Left colon (tissue), 2 donors: ENCODE data around the gene USP5. TPM values are rescaled to one million over a fixed set of nuclear protein-coding genes. Genes with fewer than 3 reads are reported as not detected.
A peak's percentile ranks its signal among the peaks of the same experiment; 100 is the strongest.
"Not testable (repeated sequence)": the region's sequence is repeated elsewhere in the genome, so short reads cannot be mapped to it uniquely, and the experiment has no call there.

Experiments
- ATAC-seq: fragments of 200-7000 bp; cut with Tn5 transposase; one replicate; pipeline ENCODE4 v1.9.1; 2020; ENCODE audit warnings: mild to moderate bottlenecking, moderate library complexity
- DNase-seq, 2 donors: peaks; one replicate each; pipeline ENCODE4 v3.0.0-alpha.2; 2020
- intact Hi-C, 2 donors: fragments of 100-400 bp; cut with DNase I in 1 of 2; cut with micrococcal nuclease in 1 of 2; formaldehyde crosslinking; loops; one replicate each; pipeline versions ENCODE4 v1.11.2 to v1.14.0; 2022; cut with DNase I, micrococcal nuclease
- total RNA-seq, 2 donors: library from RNA; stranded (reverse); fragmentation: NEBNext Ultra II Directional; extraction: Animal tissue kit (Norgen Biotek cat#: 25700); gene quantifications; one replicate each; pipeline ENCODE4 v1.2.1, GENCODE V29; 2021
- donor health status: DM: no; HTN: no; CAD: no.
- donor health status: DM: yes; HTN: yes; CAD: no.

USP5 gene
- total RNA-seq, 2 donors from 2014 or later: 68.5 to 81.4 TPM

DNA sequence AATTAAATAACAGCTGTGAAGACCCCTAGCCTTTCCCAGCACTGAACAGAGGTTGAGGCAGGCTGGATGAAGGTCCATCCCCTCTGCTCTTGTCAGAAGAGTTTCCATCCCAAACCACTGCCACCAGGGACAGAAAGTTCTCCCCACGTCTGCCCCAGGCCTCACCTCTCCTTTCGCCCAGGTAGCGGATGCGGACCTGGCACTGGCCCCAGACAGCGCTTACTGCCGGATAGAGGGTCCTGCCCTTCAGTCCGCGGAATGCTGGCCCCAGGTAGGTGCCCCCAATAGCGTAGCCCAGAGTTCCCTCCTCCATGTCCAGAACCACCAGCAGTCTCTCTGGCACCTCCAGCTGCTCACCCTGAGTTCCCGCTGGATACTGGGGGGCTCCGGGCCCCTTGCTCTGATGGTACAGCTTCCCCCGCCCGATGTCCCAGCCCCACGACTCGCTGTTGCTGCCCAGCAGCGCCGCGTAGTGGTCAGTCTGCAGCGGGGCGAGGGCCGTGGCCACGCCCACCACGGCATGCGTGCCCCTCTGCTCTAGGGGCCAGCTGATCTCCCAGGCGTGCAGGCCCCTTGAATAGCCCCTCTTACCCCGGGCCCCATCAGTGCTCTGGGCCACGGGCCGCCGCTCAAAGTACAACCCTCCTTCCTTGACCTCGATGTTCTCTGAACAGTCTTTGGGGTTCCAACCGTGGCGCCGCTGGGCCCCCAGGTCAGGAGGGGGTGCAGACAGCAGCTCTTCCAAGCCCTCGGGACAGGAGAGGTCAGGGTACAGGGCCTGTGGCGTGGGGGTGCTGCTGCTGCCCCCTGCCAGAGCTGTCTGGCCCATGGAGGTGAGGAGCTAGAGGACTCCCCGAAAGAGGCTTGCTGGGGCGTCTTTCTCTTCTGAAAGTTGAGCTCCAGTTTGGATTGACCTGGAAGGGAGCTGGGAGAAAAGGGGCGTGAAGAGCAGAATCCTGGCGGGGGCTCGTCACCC is 20.4 kb downstream of the USP5 start:
- intact Hi-C loops: loop anchor here in 1 of 2 donors (5.0 kb wide), 1 partner anchor 95 kb away; no protein-coding TSS in a partner anchor
- ATAC-seq: peak; percentile 64
- DNase-seq: peak; percentile 78 to 91

DNA sequence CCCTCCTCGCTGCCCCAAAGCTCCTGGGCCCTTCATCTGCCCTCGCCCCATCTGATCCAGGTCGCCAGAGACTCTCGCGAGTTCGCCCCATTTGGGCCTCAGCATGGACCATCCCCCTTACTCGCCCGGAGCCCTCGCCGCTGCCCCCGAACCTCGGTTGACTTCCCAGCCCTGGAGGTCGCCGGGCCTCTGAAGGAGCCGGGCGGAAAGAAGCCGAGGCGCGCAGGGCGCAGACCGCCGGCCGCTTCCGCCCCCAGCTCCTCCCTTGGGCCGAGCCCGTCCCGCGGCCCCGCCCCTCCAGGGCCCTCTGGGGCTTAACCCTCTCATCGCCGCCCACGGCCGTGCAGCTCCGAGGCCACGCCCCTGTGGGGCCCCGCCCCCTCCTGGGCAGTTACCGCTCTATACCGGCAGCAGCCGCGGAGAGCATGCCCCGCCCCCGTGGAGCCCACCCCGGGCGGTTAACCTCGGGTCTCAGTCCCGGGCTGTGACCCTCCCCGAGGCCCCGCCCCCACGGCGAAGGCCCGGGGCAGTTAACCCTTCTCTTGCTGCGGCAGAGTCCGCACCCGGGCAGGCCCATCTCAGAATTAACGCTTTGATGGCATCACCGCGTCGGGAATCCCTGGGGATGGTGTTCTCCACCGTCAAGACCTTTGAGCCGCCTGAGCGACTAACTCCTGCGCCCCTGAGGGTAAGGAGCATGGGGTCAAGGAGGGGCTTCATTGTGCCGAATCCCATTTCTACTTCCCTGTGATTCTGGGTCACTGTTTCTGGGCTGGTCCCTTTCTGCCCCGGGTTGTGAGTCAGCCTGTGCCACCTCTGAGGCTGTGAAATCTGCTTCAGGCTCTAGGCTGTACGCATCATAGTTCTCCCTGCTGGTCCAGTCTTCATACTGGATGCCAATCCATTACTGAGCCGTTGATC is 21.4 kb downstream of the USP5 start, which contains the start of gene SPSB2:
Gene SPSB2, minus strand, starts transcription at position 210 of the 921 bp plus-strand sequence. CDS start 402 bp downstream, outside the sequence.
- ATAC-seq (peak; percentile 79), DNase-seq (peak; percentile 98 to 100)
- intact Hi-C loops: loop anchor here in 1 of 2 donors (5.0 kb wide), 1 partner anchor 94 kb away; no protein-coding TSS in a partner anchor

DNA sequence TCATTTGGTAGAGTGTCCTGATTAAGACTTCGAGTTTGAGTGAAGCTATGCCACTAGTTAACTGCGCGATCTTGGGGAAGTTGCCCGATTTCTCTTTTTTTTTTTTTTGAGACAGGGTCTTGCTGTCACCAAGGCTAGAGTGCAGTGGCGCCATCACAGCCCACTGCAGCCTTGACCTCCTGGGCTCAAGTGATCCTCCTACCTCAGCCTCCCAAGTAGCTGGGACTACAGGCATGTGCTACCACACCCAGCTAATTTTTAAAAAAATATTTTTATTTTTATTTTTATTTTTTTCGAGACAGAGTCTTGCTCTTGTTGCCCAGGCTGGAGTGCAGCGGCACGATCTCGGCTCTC is 22.0 kb downstream of the USP5 start:
- not testable (repeated sequence) for ATAC-seq, DNase-seq
- intact Hi-C loops: loop anchor here in 1 of 2 donors (5.0 kb wide), 1 partner anchor 93 kb away; no protein-coding TSS in a partner anchor

DNA sequence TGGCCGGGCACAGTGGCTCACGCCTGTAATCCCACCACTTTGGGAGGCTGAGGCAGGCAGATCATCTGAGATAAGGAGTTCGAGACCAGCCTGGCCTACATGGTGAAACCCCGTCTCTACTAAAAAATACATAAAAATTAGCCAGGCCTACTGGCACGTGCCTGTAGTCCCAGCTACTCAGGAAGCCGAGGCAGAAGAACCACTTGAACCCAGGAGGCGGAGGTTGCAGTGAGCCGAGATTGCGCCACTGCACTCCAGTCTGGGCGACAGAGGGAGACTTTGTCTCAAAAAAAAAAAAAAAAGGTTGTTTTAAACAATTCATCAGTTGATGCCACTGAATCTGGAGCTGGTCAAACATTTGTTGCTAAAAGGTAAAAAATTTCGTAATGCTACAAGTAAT is 27.9 kb downstream of the USP5 start:
- ATAC-seq, intact Hi-C loops, DNase-seq: not testable (repeated sequence)

DNA sequence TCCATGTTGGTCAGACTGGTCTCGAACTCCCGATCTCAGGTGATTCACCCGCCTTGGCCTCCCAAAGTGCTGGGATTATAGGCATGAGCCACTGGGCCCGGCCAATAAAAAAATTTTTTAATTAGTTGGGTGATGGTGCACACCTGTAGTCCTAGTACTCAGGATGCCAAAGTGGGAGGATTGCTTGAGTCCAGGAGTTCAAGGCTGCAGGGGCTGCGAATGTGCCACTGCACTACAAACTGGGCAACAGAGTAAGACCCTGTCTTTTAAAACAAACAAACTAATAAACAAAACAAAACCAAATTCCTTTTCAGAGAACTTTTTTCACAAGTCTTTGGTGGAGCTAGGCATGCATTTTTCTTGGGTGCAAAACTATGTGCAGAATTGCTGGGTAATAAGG is 31.3 kb downstream of the USP5 start:
- intact Hi-C loops: no loop called here
- no peak for DNase-seq
- ATAC-seq: no peak

DNA sequence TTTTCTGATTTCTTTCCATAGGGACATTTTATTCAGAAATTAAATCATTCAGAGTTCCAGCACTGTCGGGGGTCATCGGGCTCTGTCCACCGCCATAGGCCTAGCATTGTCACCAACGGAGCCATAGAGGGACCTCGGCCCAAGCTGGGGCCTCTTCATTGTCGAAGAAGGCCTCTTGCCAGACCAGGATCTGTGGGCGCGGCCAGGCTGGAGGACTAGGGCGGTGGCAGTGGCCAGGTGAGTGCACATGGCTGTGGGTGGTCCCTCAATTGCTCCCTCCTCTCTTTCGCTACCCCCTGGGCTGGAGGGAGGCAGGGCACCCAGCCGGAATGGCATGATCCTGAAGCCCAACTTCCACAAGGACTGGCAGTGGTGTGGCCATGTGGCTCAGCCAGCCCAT is 31.7 kb downstream of the USP5 start:
- ATAC-seq: no peak
- no peak for DNase-seq
- intact Hi-C loops: no loop called here

DNA sequence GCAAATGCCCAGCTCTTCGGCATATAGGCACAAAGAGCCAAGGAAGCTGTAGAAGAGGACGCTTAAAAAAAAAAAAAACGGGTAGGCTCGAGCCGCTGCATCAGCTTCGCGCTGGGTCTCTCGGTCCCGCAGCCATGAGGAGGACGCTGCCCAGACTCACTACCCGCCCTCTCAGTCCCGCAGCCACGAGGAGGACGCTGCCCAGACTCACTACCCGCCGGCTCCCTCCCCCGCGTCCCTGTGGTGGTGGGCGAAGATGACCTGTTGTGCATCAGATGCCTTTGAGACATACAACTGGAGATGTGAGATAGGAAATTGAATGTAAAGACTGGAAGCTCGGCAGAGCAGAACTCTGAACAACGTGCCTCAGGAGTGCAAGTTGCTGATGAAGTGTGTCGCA is 32.6 kb downstream of the USP5 start:
- intact Hi-C loops: no loop called here
- DNase-seq: no peak

DNA sequence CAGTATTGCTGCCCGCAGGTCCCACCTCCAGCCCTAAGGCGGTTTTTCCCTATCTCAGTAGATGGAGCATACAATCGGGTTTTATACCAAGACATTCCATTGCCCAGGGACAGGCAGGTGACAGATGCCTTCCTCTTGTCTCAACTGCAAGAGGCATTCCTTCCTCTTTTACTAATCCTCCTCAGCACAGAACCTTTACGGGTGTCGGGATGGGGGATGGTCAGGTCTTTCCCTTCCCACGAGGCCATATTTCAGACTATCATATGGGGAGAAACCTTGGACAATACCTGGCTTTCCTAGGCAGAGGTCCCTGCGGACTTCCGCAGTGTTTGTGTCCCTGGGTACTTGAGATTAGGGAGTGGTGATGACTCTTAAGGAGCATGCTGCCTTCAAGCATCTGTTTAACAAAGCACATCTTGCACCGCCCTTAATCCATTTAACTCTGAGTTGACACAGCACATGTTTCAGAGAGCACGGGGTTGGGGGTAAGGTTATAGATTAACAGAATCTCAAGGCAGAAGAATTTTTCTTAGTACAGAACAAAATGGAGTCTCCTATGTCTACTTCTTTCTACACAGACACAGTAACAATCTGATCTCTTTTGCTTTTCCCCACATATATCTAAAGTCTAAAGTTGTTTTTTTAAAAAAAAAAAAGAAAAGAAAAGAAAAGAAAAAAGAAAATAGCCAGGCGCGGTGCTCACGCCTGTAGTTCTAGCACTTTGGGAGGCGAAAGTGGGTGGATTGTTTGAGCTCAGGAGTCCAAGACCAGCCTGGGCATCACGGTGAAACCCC is 34.5 kb downstream of the USP5 start:
- DNase-seq, ATAC-seq, intact Hi-C loops: not testable (repeated sequence)

More for the DNA sequence above, 32.6 kb downstream of the USP5 start:
- ATAC-seq: no peak

DNA sequence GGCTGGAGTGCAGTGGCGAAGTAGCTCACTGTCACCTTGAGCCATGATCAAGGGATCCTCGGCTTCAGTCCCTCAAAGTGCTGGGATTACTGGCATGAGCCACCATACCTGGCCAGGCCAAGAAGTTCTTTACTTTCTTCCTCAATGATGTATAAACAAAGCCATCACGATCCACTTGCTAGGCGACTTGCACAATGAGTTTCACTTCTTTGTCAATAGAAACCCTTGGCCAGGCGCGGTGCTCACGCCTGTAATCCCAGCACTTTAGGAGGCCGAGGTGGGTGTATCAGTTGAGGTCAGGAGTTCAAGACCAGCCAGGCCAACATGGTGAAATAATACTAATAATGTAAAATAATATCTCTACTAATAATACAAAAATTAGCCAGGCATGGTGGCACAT is 35.5 kb downstream of the USP5 start:
- DNase-seq (peak in 1 of 2 donors; percentile 64), ATAC-seq (peak; percentile 31)
- intact Hi-C loops: no loop called here

DNA sequence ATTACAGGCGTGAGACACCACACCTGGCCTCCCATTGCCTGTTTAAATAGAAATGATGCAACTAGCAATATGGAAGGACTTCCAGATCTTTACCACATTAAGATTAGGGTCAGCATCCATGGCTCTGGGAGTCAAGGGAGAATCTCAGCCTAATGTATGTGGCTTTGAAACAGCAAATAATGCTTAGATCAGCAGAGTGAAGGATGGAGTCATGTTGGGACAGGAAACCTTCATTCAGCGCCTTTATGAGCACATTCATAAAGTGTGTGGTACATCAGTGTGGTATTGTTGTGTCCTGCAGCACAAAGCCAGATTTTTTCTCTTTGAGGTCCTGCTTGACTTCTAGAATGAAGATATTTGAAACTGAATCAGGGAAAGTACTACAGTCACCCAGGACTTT is 36.4 kb downstream of the USP5 start:
- ATAC-seq: no peak
- no peak for DNase-seq
- intact Hi-C loops: no loop called here

DNA sequence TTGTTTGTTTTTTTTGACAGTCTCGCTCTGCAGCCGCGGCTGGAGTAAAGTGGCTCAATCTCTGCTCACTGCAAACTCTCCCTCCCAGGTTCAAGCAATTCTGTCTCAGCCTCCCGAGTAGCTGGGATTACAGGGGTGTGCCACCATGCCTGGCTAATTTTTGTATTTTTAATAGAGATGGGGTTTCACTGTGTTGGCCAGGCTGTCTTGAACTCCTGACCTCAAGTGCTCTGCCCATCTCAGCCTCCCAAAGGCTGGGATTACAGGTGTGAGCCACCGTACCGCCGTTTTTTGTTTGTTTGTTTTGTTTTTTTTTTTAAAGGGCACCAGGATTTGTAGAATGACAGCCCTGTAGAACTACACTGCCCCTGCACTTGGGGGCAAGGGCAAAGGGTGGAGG is 36.8 kb downstream of the USP5 start:
- DNase-seq, ATAC-seq, intact Hi-C loops: not testable (repeated sequence)

DNA sequence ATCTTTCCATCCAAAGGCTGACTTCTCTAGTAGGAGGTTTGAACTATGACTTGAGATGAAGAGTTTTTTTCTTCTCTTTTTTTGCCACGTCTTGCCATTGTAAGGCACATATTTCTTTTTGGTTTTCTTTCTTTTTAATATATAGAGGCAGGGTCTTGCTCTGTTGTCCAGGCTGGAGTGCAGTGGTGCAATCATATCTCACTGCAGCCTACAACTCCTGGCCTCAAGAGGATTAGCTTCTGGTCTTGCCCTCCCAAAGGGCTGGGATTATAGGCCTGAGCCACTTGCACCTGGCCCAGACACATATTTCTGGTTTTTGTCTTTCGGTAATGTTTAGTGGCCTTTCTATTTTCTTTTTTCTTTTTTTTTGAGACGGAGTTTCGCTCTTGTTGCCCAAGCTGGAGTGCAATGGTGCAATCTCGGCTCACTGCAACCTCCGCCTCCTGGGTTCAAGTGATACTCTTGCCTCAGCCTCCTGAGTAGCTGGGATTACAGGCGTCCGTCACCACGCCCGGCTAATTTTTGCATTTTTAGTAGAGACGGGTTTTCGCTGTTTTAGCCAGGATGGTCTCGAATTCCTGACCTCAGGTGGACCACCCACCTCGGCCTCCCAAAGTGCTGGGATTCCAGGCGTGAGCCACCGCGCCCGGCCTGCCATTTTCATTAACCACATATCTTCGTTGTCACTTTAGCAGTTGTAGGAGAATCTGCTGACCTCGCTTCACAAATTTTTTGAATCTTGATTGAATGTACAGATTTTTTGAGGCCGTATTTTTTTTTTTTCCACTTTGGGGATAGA is 38.0 kb downstream of the USP5 start:
- intact Hi-C loops, ATAC-seq, DNase-seq: not testable (repeated sequence)

DNA sequence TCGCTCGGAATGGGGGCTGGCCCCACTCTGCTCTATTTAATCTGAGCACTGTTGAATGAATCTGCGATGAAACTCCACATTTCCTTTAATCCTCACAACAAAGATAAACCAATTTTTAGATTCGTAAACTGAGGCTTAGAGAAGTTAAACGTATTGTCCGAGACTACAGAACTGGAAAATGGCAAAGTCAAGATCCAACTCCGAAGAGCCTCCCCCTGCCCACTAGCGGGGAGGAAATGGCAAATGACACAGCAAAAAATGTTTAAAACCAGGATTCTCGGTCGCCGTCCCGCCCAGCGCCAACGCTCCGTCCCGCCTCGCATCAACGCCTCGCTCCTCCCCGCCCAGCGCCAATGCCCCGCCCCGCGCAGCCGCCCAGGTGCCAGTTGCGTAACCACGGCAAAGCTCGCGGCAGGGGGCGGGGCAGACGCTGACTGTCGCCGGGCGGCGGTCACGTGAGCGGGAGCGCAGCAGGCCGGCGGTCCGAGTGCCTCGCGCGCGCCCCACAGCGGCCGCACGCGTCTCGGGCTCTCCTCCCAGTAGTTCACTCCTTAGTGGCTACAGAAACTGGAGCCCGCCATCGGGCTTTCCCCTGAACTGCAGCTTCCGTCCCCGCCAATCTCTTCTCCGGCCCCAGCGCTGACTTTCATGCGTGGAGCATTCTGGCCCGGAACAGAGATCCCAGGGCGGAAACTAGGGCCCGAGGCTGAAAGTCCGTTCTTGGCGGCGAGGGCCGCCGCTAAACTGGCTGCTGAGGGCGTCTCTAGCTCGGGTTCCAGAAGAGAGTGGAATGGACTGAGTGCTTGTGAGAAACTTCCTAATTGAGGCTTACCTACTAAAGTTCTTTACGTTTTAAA is 39.1 kb downstream of the USP5 start:
- peak; percentile 93 for ATAC-seq
- DNase-seq: peak; percentile 96 to 100
- intact Hi-C loops: no loop called here

DNA sequence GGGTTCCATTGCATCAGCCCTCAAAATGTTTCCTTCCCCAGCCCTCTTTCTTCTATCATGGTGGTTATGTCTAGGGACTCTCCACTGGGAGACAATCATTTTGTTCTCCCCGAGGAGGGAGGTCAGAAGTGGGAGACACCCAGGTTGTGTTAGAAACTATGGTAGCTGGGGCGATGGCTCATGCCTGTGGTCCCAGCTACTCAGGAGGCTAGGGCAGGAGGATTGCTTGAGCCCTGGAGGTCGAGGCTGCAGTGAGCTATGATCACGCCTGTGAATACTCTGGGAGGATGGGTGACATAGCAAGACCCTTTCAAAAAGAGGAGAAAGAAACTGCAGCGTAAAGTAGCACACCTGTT is 39.7 kb downstream of the USP5 start:
- ATAC-seq (peak; percentile 5), DNase-seq (no peak)
- intact Hi-C loops: no loop called here

DNA sequence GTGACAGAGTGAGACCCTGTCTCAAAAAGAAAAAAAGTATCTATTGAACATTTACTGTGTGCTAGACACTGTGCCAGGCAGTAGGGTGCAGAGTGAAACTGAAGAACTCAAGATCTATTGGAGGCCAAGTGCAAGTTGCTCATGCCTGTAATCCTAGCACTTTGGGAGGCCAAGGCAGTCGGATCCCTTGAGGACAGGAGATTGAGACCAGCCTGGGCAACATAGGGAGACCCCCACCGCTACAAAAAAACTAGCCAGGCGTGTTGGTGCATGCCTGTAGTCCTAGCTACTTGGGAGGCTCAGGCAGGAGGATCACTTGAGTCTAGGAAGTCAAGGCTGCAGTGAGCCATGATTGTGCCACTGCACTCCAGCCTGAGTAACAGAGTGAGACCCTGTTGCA is 40.7 kb downstream of the USP5 start:
- intact Hi-C loops, ATAC-seq, DNase-seq: not testable (repeated sequence)

DNA sequence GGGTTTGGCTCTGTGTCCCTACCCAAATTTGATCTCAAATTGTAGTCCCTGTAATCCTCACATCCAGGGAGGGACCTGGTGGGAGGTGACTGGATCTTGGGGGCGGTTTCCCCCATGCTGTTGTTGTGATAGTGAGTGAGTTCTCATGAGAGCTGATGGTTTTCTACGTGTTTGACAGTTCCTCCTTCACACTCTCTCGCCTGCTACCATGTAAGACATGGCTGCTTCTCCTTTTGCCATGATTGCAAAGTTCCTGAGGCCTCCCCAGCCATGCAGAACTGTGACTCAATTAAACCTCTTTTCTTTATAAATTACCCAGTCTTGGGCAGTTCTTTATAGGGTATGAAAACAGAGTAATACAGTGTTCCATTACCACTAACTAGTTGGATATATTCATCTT is 42.4 kb downstream of the USP5 start:
- DNase-seq (no peak), ATAC-seq (no peak)
- intact Hi-C loops: no loop called here
